H9 (cell line): ENCODE measurements around the gene RHOH. TPM values are rescaled to one million over a fixed set of nuclear protein-coding genes. Genes with fewer than 3 reads are reported as not detected.

Experiments used
- DNase-seq: peaks from one replicate; pipeline ENCODE4 v3.0.0-alpha.2; 2017
- H2AFZ ChIP-seq: one replicate; pipeline ENCODE4 v1.6.1; 2013; ENCODE audit warnings: mild to moderate bottlenecking, low read length, control low read depth, moderate library complexity
- H2AK5ac ChIP-seq: 2 replicates; pipeline ENCODE4 v1.6.1; 2013; ENCODE audit warnings: low read length, control low read depth, mixed read lengths; ENCODE audit not compliant: insufficient read length
- H2BK120ac ChIP-seq: one replicate; pipeline ENCODE4 v1.6.1; 2013; ENCODE audit warnings: low read depth, mild to moderate bottlenecking, low read length, control low read depth, inconsistent platforms; ENCODE audit not compliant: poor library complexity, severe bottlenecking
- H2BK12ac ChIP-seq: 2 replicates; pipeline ENCODE4 v1.6.1; 2013; ENCODE audit warnings: low read length, control low read depth, mixed read lengths, low read depth; ENCODE audit not compliant: insufficient read length
- H2BK15ac ChIP-seq: 2 replicates; pipeline ENCODE4 v1.6.1; 2013; ENCODE audit warnings: low read depth, low read length, control low read depth
- H2BK20ac ChIP-seq: one replicate; pipeline ENCODE4 v1.6.1; 2013; ENCODE audit warnings: low read depth, mild to moderate bottlenecking, low read length, control low read depth, inconsistent platforms; ENCODE audit not compliant: poor library complexity, severe bottlenecking
- H2BK5ac ChIP-seq: 2 replicates; pipeline ENCODE4 v1.6.1; 2013; ENCODE audit warnings: low read length, control low read depth, mixed read lengths; ENCODE audit not compliant: insufficient read length
- H3K14ac ChIP-seq: 2 replicates; pipeline ENCODE4 v1.6.1; 2013; ENCODE audit warnings: low read length, control low read depth; ENCODE audit not compliant: insufficient read depth
- H3K18ac ChIP-seq: 2 replicates; pipeline ENCODE4 v1.6.1; 2013; ENCODE audit warnings: low read depth, mild to moderate bottlenecking, mixed read lengths, low read length, control low read depth; ENCODE audit not compliant: insufficient read length
- H3K23ac ChIP-seq: 2 replicates; pipeline ENCODE4 v1.6.1; 2013; ENCODE audit warnings: low read length, control low read depth, mixed read lengths, low read depth; ENCODE audit not compliant: insufficient read length
- H3K23me2 ChIP-seq: 2 replicates; pipeline ENCODE4 v1.6.1; 2013; ENCODE audit warnings: low read depth, mild to moderate bottlenecking, mixed read lengths, low read length, control low read depth; ENCODE audit not compliant: insufficient read length, poor library complexity, severe bottlenecking
- H3K27ac ChIP-seq: 2 replicates; pipeline ENCODE4 v1.5.1; 2013; ENCODE audit warnings: low read length, control low read depth, mixed read lengths, low read depth; ENCODE audit not compliant: insufficient read length
- H3K27me3 ChIP-seq: 2 replicates; pipeline ENCODE4 v1.6.1; 2013; ENCODE audit warnings: low read length, control low read depth, inconsistent platforms; ENCODE audit not compliant: insufficient read depth
- H3K4ac ChIP-seq: 2 replicates; pipeline ENCODE4 v1.6.1; 2013; ENCODE audit warnings: low read depth, mild to moderate bottlenecking, control low read depth, inconsistent platforms, low read length, moderate library complexity
- H3K4me1 ChIP-seq: 2 replicates; pipeline ENCODE4 v1.6.1; 2013; ENCODE audit warnings: low read length, control low read depth, inconsistent platforms; ENCODE audit not compliant: insufficient read depth
- H3K4me2 ChIP-seq: 2 replicates; pipeline ENCODE4 v1.6.1; 2013; ENCODE audit warnings: low read length, control low read depth, mixed read lengths; ENCODE audit not compliant: insufficient read length, insufficient read depth
- H3K56ac ChIP-seq: 2 replicates; pipeline ENCODE4 v1.6.1; 2013; ENCODE audit warnings: low read depth, mild to moderate bottlenecking, mixed read lengths, low read length, control low read depth; ENCODE audit not compliant: insufficient read length
- H3K79me1 ChIP-seq: 2 replicates; pipeline ENCODE4 v1.6.1; 2013; ENCODE audit warnings: low read depth, mild to moderate bottlenecking, moderate library complexity, low read length, control low read depth, inconsistent platforms; ENCODE audit not compliant: insufficient read depth, poor library complexity, severe bottlenecking
- H3K79me2 ChIP-seq: 2 replicates; pipeline ENCODE4 v1.6.1; 2013; ENCODE audit warnings: low read length, control low read depth, inconsistent platforms; ENCODE audit not compliant: insufficient read depth
- H3K9ac ChIP-seq: 2 replicates; pipeline ENCODE4 v1.6.1; 2013; ENCODE audit warnings: low read length, control low read depth, mixed read lengths; ENCODE audit not compliant: insufficient read length; ENCODE audit errors: extremely low read depth
- H3K9me3 ChIP-seq: one replicate; pipeline ENCODE4 v1.6.1; 2013; ENCODE audit warnings: low read depth, low read length, inconsistent platforms; ENCODE audit not compliant: control insufficient read depth
- H3T11ph ChIP-seq: one replicate; pipeline ENCODE4 v1.6.1; 2013; ENCODE audit warnings: mild to moderate bottlenecking, low read length, control low read depth, inconsistent platforms
- H4K20me1 ChIP-seq: one replicate; pipeline ENCODE4 v1.6.1; 2013; ENCODE audit not compliant: control insufficient read depth, insufficient read length, insufficient read depth
- H4K5ac ChIP-seq: 2 replicates; pipeline ENCODE4 v1.6.1; 2013; ENCODE audit warnings: low read depth, mild to moderate bottlenecking, mixed read lengths, low read length, control low read depth; ENCODE audit not compliant: insufficient read length
- H4K8ac ChIP-seq: replicated peaks from 2 replicates; pipeline ENCODE4 v1.6.1; 2013; ENCODE audit warnings: low read length, control low read depth, mixed read lengths, low read depth; ENCODE audit not compliant: insufficient read length
- H4K91ac ChIP-seq: 2 replicates; pipeline ENCODE4 v1.6.1; 2013; ENCODE audit warnings: low read depth, mild to moderate bottlenecking, moderate library complexity, mixed read lengths, low read length, control low read depth; ENCODE audit not compliant: insufficient read length
- H3K27ac Mint-ChIP-seq, 3 experiments: 2 replicates in 2 of 3; 3 replicates in 1 of 3; pipeline ENCODE4 v1.8.0; 2020 to 2021; ENCODE audit warnings: mixed read lengths in 3 of 3, mild to moderate bottlenecking in 1 of 3, moderate library complexity in 1 of 3
- H3K27me3 Mint-ChIP-seq: 2 replicates; pipeline ENCODE4 v1.8.0; 2021; ENCODE audit warnings: low read depth, mild to moderate bottlenecking, moderate library complexity, mixed read lengths
- H3K36me3 Mint-ChIP-seq, 3 experiments: 2 replicates in 2 of 3; 3 replicates in 1 of 3; pipeline ENCODE4 v1.8.0; 2020 to 2021; ENCODE audit warnings: low read depth in 3 of 3, mixed read lengths in 3 of 3; ENCODE audit not compliant: insufficient read depth in 1 of 3
- H3K4me1 Mint-ChIP-seq, 2 experiments: 2 replicates each; pipeline ENCODE4 v1.8.0; 2020; ENCODE audit warnings: mixed read lengths in 2 of 2
- H3K4me3 Mint-ChIP-seq, 2 experiments: 2 replicates in 1 of 2; 3 replicates in 1 of 2; pipeline ENCODE4 v1.8.0; 2020 to 2021; ENCODE audit warnings: mild to moderate bottlenecking in 2 of 2, mixed read lengths in 2 of 2, moderate library complexity in 1 of 2
- H3K9me3 Mint-ChIP-seq, 2 experiments: 2 replicates in 1 of 2; 3 replicates in 1 of 2; pipeline ENCODE4 v1.8.0; 2020; ENCODE audit warnings: mild to moderate bottlenecking in 2 of 2, mixed read lengths in 2 of 2, moderate library complexity in 1 of 2
- WGBS: extraction: QIAGEN DNeasy Blood & Tissue Kit; methylation state at CpG from one replicate; pipeline ENCODE4 v1.1.7; 2013; ENCODE audit warnings: missing lambda C conversion rate, low lambda C conversion rate, mixed read lengths; ENCODE audit not compliant: insufficient read length; ENCODE audit errors: extremely low coverage; 5-methylcytosine and 5-hydroxymethylcytosine counted together
- total RNA-seq: library from RNA; stranded (reverse); gene quantifications from 2 replicates; pipeline ENCODE4 v1.2.1, GENCODE V29; 2021
- TF ChIP-seq, protein P1 (sequence below): fragments of 200-600 bp; sonication (generic); conservative IDR thresholded peaks from 3 replicates; pipeline ENCODE4 v1.8.0; 2021; ENCODE audit warnings: antibody characterized with exemption, mild to moderate bottlenecking

The RHOH gene
- total RNA-seq, 1 experiment from 2014 or later, result 7.1 TPM

DNA sequence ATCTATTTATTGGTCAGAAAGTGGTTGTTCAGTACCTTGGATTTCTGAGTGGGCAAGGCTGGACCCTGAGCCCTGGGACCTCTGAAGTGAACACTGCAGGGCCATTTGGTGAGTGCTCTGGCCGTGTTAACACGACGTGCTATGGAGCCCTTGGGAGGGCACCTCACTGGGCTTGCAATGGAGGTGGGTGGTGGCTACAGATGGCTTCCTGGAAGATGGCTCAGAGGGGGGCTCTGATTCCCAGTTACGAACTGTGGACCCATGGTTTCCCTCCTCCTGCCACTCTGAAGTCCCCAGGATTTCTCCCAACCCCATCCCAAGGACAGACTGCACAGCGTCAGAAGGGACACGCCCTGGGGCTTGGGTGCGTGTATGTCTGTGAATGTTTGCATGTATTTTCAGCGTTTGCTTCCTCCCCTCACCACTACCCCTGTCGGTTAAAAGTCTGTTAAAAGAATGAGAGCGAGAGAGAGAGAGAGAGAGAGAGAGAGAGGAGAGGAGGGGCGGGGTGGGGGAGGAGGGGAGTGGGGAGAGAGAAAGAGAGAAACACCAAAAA is 3.7 kb upstream of the RHOH start:
- Histone ChIP-seq H3K79me2 (peaks cover under 1% of the 10 kb centered on the region; the same call in 1 of the 2 replicates), H3K79me1 (no peaks in the 10 kb centered on the region), H3K23ac (no peak overlapping the region), H2AK5ac (no peak overlapping the region), H3K14ac (no peak overlapping the region), H3K27me3 (no peaks in the 10 kb centered on the region), H4K5ac (no peak overlapping the region), H3K4me2 (no peak overlapping the region), H3K18ac (no peak overlapping the region), H4K20me1 (no peaks in the 10 kb centered on the region), H3K4me1 (peaks cover 2% of the 10 kb centered on the region; the same call in 1 of the 2 replicates), H3K27ac (no peak overlapping the region), H3K56ac (no peak overlapping the region), H2BK12ac (no peak overlapping the region), H3T11ph (no peak overlapping the region), H2BK15ac (no peak overlapping the region), H3K23me2 (peaks cover 2% of the 10 kb centered on the region), H3K9ac (no peak overlapping the region), H2BK20ac (no peak overlapping the region), H2BK120ac (no peak overlapping the region), H4K8ac (no peak overlapping the region), H3K4ac (no peak overlapping the region), H4K91ac (no peak overlapping the region), H3K9me3 (no peaks in the 10 kb centered on the region), H2AFZ (no peak overlapping the region), H2BK5ac (no peak overlapping the region)
- TF ChIP-seq, protein P1, sequence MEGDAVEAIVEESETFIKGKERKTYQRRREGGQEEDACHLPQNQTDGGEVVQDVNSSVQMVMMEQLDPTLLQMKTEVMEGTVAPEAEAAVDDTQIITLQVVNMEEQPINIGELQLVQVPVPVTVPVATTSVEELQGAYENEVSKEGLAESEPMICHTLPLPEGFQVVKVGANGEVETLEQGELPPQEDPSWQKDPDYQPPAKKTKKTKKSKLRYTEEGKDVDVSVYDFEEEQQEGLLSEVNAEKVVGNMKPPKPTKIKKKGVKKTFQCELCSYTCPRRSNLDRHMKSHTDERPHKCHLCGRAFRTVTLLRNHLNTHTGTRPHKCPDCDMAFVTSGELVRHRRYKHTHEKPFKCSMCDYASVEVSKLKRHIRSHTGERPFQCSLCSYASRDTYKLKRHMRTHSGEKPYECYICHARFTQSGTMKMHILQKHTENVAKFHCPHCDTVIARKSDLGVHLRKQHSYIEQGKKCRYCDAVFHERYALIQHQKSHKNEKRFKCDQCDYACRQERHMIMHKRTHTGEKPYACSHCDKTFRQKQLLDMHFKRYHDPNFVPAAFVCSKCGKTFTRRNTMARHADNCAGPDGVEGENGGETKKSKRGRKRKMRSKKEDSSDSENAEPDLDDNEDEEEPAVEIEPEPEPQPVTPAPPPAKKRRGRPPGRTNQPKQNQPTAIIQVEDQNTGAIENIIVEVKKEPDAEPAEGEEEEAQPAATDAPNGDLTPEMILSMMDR, result no peak
- peak overlapping the region in 1 of 2 experiments; percentile 63; a peak in 2 of 5 replicates for H3K4me3 Mint-ChIP-seq
- H3K36me3 Mint-ChIP-seq, result no peaks in the 10 kb centered on the region
- H3K9me3 Mint-ChIP-seq, result peaks cover 0 to 3% of the 10 kb centered on the region in 2 experiments; a peak in 1 of 5 replicates
- DNase-seq, result no peak
- no CpG with 5 or more reads among the region's 11 CpGs for WGBS
- peak overlapping the region in 2 of 3 experiments; percentile 39 to 80; a peak in 3 of 7 replicates for H3K27ac Mint-ChIP-seq
- H3K4me1 Mint-ChIP-seq, result peaks cover 54 to 67% of the 10 kb centered on the region in 2 experiments
- H3K27me3 Mint-ChIP-seq, result no peaks in the 10 kb centered on the region
